RWPE2 (cell line): ENCODE measurements around the gene MINDY3.

Source experiments
- ATAC-seq: fragments of 200-7000 bp; cut with Tn5 transposase; 3 replicates; pipeline ENCODE4 v1.9.1; 2021; ENCODE audit warnings: low read depth
- DNase-seq: peaks from one replicate; pipeline ENCODE4 v3.0.0-alpha.2; 2020; ENCODE audit warnings: low spot score
- H3K27ac ChIP-seq: fragments of 450-650 bp; 2 replicates; pipeline ENCODE4 v1.5.1; 2017; ENCODE audit warnings: mild to moderate bottlenecking; ENCODE audit not compliant: poor library complexity, severe bottlenecking
- H3K27me3 ChIP-seq: fragments of 250-450 bp; sonication (Bioruptor Pico); 2 replicates; pipeline ENCODE4 v1.5.1; 2021; ENCODE audit warnings: mild to moderate bottlenecking, moderate library complexity; ENCODE audit not compliant: insufficient read depth, poor library complexity, severe bottlenecking
- H3K36me3 ChIP-seq: fragments of 250-450 bp; sonication (Bioruptor Pico); 2 replicates; pipeline ENCODE4 v1.5.1; 2020; ENCODE audit warnings: low read depth, mild to moderate bottlenecking, moderate library complexity
- H3K4me1 ChIP-seq: fragments of 250-450 bp; sonication (Bioruptor Pico); 2 replicates; pipeline ENCODE4 v1.5.1; 2021; ENCODE audit warnings: mild to moderate bottlenecking, moderate library complexity; ENCODE audit not compliant: insufficient read depth, poor library complexity, severe bottlenecking
- H3K4me3 ChIP-seq: fragments of 250-450 bp; sonication (Bioruptor Pico); 2 replicates; pipeline ENCODE4 v1.5.1; 2021; ENCODE audit warnings: mild to moderate bottlenecking, moderate library complexity; ENCODE audit not compliant: severe bottlenecking
- H3K9me3 ChIP-seq: fragments of 250-450 bp; sonication (Bioruptor Pico); 2 replicates; pipeline ENCODE4 v1.5.1; 2021; ENCODE audit warnings: mild to moderate bottlenecking, moderate library complexity; ENCODE audit not compliant: severe bottlenecking
- CTCF ChIP-seq: fragments of 450-650 bp; IDR thresholded peaks from one replicate; pipeline ENCODE4 v1.5.1; 2017; ENCODE audit warnings: mild to moderate bottlenecking, moderate library complexity; ENCODE audit not compliant: poor library complexity, severe bottlenecking

The MINDY3 gene

GRCh38 chr10:15796098-15796759, 64.1 kb downstream of the MINDY3 start:
- TF ChIP-seq CTCF = no peak
- no peaks in the 10 kb centered on the region for H3K9me3 ChIP-seq
- H3K4me3 ChIP-seq = no peak overlapping the region
- no peak for ATAC-seq
- H3K36me3 ChIP-seq = peaks cover 4% of the 10 kb centered on the region
- DNase-seq = no peak
- no peaks in the 10 kb centered on the region for H3K27me3 ChIP-seq
- no peak overlapping the region for H3K27ac ChIP-seq
- no peaks in the 10 kb centered on the region for H3K4me1 ChIP-seq

GRCh38 chr10:15795036-15795792, 65.1 kb downstream of the MINDY3 start:
- no peak overlapping the region for H3K4me3 ChIP-seq
- H3K4me1 ChIP-seq = no peaks in the 10 kb centered on the region
- no peak overlapping the region for H3K27ac ChIP-seq
- ATAC-seq (no peak), DNase-seq (no peak)
- no peak for TF ChIP-seq CTCF
- no peaks in the 10 kb centered on the region for H3K9me3 ChIP-seq
- H3K27me3 ChIP-seq = no peaks in the 10 kb centered on the region
- H3K36me3 ChIP-seq = peaks cover under 1% of the 10 kb centered on the region

GRCh38 chr10:15794569-15794968, 65.7 kb downstream of the MINDY3 start:
- ATAC-seq (no peak), DNase-seq (no peak)
- no peaks in the 10 kb centered on the region for H3K9me3 ChIP-seq
- H3K4me3 ChIP-seq = no peak overlapping the region
- TF ChIP-seq CTCF = no peak
- H3K27me3 ChIP-seq = no peaks in the 10 kb centered on the region
- H3K27ac ChIP-seq = no peak overlapping the region
- H3K36me3 ChIP-seq = peaks cover 5% of the 10 kb centered on the region
- no peaks in the 10 kb centered on the region for H3K4me1 ChIP-seq

- no peak for DNase-seq
- ATAC-seq = no peak
- Histone ChIP-seq H3K36me3 (peaks cover 10% of the 10 kb centered on the region), H3K4me3 (no peak overlapping the region), H3K9me3 (no peaks in the 10 kb centered on the region), H3K4me1 (no peaks in the 10 kb centered on the region), H3K27me3 (no peaks in the 10 kb centered on the region), H3K27ac (no peak overlapping the region)
- TF ChIP-seq CTCF = no peak
Measured at GRCh38 chr10:15793664-15794063, 66.6 kb downstream of the MINDY3 start.

GRCh38 chr10:15792777-15793176, 67.5 kb downstream of the MINDY3 start:
- Histone ChIP-seq H3K9me3 (no peaks in the 10 kb centered on the region), H3K27me3 (no peaks in the 10 kb centered on the region), H3K4me3 (no peak overlapping the region), H3K27ac (no peak overlapping the region), H3K4me1 (no peaks in the 10 kb centered on the region), H3K36me3 (peaks cover 16% of the 10 kb centered on the region)
- no peak for ATAC-seq
- TF ChIP-seq CTCF = no peak
- no peak for DNase-seq
